GM21529 (cell line): Measurements from ENCODE around the gene CFAP45.

Experiments used
- ATAC-seq: cut with Tn5 transposase; IDR thresholded peaks from one replicate; pipeline ENCODE4 v1.9.1; 2021; ENCODE audit not compliant: unreplicated experiment

CFAP45 gene

GRCh38 chr1:159936273-159936904 lies 36.4 kb upstream of the CFAP45 start:
- ATAC-seq: peak; percentile 42

- no peak for ATAC-seq
Observed at GRCh38 chr1:159935719-159936272, 35.8 kb upstream of the CFAP45 start.

GRCh38 chr1:159935305-159935704 lies 35.3 kb upstream of the CFAP45 start:
- no peak for ATAC-seq

- ATAC-seq: no peak
Observed at GRCh38 chr1:159934136-159935039, 34.4 kb upstream of the CFAP45 start.

- ATAC-seq: no peak
Observed at GRCh38 chr1:159933347-159933746, 33.4 kb upstream of the CFAP45 start.

- no peak for ATAC-seq
Observed at GRCh38 chr1:159932296-159933285, 32.6 kb upstream of the CFAP45 start.

GRCh38 chr1:159931795-159932173 lies 31.8 kb upstream of the CFAP45 start:
- no peak for ATAC-seq

- no peak for ATAC-seq
Observed at GRCh38 chr1:159931101-159931794, 31.3 kb upstream of the CFAP45 start.

- no peak for ATAC-seq
Observed at GRCh38 chr1:159930634-159931033, 30.7 kb upstream of the CFAP45 start.

- ATAC-seq: no peak
Observed at GRCh38 chr1:159930216-159930615, 30.3 kb upstream of the CFAP45 start.

- no peak for ATAC-seq
Observed at GRCh38 chr1:159929155-159930051, 29.4 kb upstream of the CFAP45 start.

- no peak for ATAC-seq
Observed at GRCh38 chr1:159928491-159929050, 28.6 kb upstream of the CFAP45 start.

- no peak for ATAC-seq
Observed at GRCh38 chr1:159927849-159928431, 28.0 kb upstream of the CFAP45 start.

GRCh38 chr1:159927211-159927848 lies 27.4 kb upstream of the CFAP45 start:
- ATAC-seq: no peak

GRCh38 chr1:159925719-159926078 lies 25.7 kb upstream of the CFAP45 start:
- ATAC-seq: peak; percentile 3

- ATAC-seq: peak; percentile 52
Observed at GRCh38 chr1:159924791-159925718, 25.1 kb upstream of the CFAP45 start, which contains the start of gene TAGLN2. TSS of gene TAGLN2 (minus strand) at chr1:159925507. CDS start at chr1:159920509, 4,998 bp downstream.
